Measurements from ENCODE around the gene PCA3. TPM values are rescaled to one million over a fixed set of nuclear protein-coding genes. Genes with fewer than 3 reads are reported as not detected.

The PCA3 gene
- total RNA-seq, 3 donors from 2014 or later (not counting 1 experiment from before 2014, with no cell fraction given), result 0.36 TPM; not detected in 2

DNA sequence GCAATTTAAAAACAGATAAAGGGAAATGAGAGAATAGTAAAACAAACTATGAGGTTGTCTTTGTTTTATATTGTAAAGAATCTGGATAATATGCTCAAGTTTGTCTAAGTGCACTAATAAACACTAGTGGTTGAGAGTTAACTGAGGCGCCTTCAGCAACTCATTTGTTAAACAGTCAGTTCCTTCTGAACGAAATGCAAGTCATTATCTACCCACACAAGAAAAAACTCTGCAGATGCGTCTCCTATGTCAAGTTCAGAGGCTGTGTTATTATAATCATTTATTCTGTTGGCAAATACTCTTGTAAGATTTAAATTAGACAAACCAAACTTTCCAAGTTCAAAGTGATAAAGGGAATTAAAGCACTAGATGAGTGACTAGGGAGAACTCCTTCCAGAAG lies 20.3 kb upstream of the PCA3 start:
- Mint-ChIP-seq H3K4me3 (no peak overlapping the region), H3K4me1 (no peaks in the 10 kb centered on the region), H3K36me3 (no peaks in the 10 kb centered on the region), H3K27ac (no peak overlapping the region), H3K27me3 (ENCODE audit: low read depth in 2 of 2) (peaks cover 12 to 31% of the 10 kb centered on the region in 2 donors), H3K9me3 (peaks cover 2 to 4% of the 10 kb centered on the region in 2 donors)
- WGBS (ENCODE audit: insufficient coverage), result no CpG with 5 or more reads among the region's 3 CpGs
- Histone ChIP-seq H3K4me1 (ENCODE audit: control insufficient read depth, insufficient read depth, low read length) (no peaks in the 10 kb centered on the region), H3K36me3 (ENCODE audit: control insufficient read depth, insufficient read depth, low read length) (no peaks in the 10 kb centered on the region), H3K27ac (ENCODE audit: low read length) (no peak overlapping the region), H3K4me3 (ENCODE audit: low read length) (no peak overlapping the region), H3K9me3 (ENCODE audit: control insufficient read depth, insufficient read depth, low read length) (no peaks in the 10 kb centered on the region), H3K27me3 (ENCODE audit: control insufficient read depth, insufficient read depth, low read length) (no peaks in the 10 kb centered on the region)
- TF ChIP-seq, protein P1, sequence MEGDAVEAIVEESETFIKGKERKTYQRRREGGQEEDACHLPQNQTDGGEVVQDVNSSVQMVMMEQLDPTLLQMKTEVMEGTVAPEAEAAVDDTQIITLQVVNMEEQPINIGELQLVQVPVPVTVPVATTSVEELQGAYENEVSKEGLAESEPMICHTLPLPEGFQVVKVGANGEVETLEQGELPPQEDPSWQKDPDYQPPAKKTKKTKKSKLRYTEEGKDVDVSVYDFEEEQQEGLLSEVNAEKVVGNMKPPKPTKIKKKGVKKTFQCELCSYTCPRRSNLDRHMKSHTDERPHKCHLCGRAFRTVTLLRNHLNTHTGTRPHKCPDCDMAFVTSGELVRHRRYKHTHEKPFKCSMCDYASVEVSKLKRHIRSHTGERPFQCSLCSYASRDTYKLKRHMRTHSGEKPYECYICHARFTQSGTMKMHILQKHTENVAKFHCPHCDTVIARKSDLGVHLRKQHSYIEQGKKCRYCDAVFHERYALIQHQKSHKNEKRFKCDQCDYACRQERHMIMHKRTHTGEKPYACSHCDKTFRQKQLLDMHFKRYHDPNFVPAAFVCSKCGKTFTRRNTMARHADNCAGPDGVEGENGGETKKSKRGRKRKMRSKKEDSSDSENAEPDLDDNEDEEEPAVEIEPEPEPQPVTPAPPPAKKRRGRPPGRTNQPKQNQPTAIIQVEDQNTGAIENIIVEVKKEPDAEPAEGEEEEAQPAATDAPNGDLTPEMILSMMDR (IDR thresholded peaks at IDR 0.05), result no peak
- ATAC-seq, result no peak
- no peak for DNase-seq
- intact Hi-C loops (cut with micrococcal nuclease), result no loop called here

DNA sequence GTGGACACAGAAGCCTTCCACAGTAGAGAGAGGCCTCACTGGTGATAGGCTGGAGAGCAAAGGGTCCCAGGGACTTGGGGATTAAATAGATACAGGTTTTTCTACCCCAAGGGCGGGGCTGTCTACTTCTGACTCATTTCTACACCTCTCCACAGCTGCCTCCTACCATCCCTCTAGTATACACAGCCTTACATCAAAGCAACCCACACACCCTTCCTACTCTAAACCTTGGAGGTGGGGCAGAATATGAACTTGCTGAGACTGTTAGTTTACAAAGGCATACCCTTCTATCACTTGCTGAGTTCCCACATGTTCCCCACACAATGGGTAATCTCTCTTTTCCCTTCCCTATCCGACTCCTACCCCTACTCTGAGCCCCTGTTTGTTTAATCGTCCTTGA lies 19.9 kb upstream of the PCA3 start:
- intact Hi-C loops (cut with micrococcal nuclease), result no loop called here
- TF ChIP-seq, protein P1 (IDR thresholded peaks at IDR 0.05), result no peak
- Histone ChIP-seq H3K4me1 (ENCODE audit: control insufficient read depth, insufficient read depth, low read length) (no peaks in the 10 kb centered on the region), H3K9me3 (ENCODE audit: control insufficient read depth, insufficient read depth, low read length) (no peaks in the 10 kb centered on the region), H3K27me3 (ENCODE audit: control insufficient read depth, insufficient read depth, low read length) (no peaks in the 10 kb centered on the region), H3K27ac (ENCODE audit: low read length) (no peak overlapping the region), H3K36me3 (ENCODE audit: control insufficient read depth, insufficient read depth, low read length) (no peaks in the 10 kb centered on the region), H3K4me3 (ENCODE audit: low read length) (no peak overlapping the region)
- DNase-seq, result no peak
- 85% methylated on average over 2 of the region's 3 CpGs for WGBS (ENCODE audit: insufficient coverage)
- no peaks in the 10 kb centered on the region for H3K4me1 Mint-ChIP-seq
- peaks cover 12 to 28% of the 10 kb centered on the region in 2 donors for H3K27me3 Mint-ChIP-seq (ENCODE audit: low read depth in 2 of 2)
- no peak for ATAC-seq
- no peak overlapping the region for H3K27ac Mint-ChIP-seq
- no peaks in the 10 kb centered on the region for H3K36me3 Mint-ChIP-seq
- H3K9me3 Mint-ChIP-seq, result peaks cover 2 to 4% of the 10 kb centered on the region in 2 donors
- no peak overlapping the region for H3K4me3 Mint-ChIP-seq

DNA sequence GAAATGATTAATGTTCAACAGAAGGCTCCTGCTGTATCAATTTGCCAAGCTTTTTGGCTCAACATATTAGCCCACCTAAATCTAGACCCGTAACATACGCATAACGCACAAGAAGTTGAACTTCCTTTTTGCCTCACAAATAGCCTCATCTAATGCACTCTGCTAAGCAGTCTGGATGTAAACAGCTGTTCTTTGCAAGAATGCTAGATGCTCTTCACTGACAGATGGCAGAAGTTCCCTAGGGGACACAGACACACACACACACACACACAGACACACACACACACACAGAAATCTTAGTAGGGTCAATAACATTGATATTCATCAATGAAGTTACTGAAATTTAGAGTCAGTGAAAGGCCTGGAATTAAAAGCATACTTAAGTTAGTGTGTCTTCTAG lies 13.2 kb upstream of the PCA3 start:
- TF ChIP-seq, protein P1 (IDR thresholded peaks at IDR 0.05), result no peak
- Mint-ChIP-seq H3K27me3 (ENCODE audit: low read depth in 2 of 2) (peaks cover 0 to 3% of the 10 kb centered on the region in 2 donors), H3K4me1 (no peaks in the 10 kb centered on the region), H3K4me3 (no peak overlapping the region), H3K36me3 (no peaks in the 10 kb centered on the region), H3K27ac (no peak overlapping the region), H3K9me3 (no peaks in the 10 kb centered on the region)
- intact Hi-C loops (cut with micrococcal nuclease), result no loop called here
- Histone ChIP-seq H3K36me3 (ENCODE audit: control insufficient read depth, insufficient read depth, low read length) (no peaks in the 10 kb centered on the region), H3K27ac (ENCODE audit: low read length) (no peak overlapping the region), H3K27me3 (ENCODE audit: control insufficient read depth, insufficient read depth, low read length) (no peaks in the 10 kb centered on the region), H3K9me3 (ENCODE audit: control insufficient read depth, insufficient read depth, low read length) (no peaks in the 10 kb centered on the region), H3K4me1 (ENCODE audit: control insufficient read depth, insufficient read depth, low read length) (no peaks in the 10 kb centered on the region), H3K4me3 (ENCODE audit: low read length) (no peak overlapping the region)
- ATAC-seq, result no peak
- no peak for DNase-seq
- 66% methylated on average over 3 of the region's 3 CpGs for WGBS (ENCODE audit: insufficient coverage)

DNA sequence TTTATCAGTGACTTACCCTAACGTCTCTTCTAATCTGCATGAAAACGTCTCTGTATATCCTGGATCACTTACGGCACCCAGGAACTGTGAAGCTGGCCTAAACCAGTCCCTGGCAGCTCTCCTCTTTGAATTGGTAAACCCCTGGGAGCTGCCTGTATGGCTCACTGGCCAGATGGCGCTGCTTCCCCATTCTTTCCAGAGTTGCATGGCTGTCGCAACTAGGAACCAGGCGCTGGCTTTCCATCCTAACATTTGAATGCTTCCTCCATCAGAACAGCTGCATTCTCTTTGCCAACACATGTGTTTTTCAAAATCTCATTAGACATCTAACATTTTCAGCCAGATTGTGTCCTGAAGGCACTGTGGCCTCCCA lies 8.0 kb upstream of the PCA3 start:
- Mint-ChIP-seq H3K4me3 (no peak overlapping the region), H3K27ac (no peak overlapping the region), H3K27me3 (ENCODE audit: low read depth in 2 of 2) (peaks cover 0 to 4% of the 10 kb centered on the region in 2 donors), H3K9me3 (no peaks in the 10 kb centered on the region), H3K36me3 (no peaks in the 10 kb centered on the region), H3K4me1 (no peaks in the 10 kb centered on the region)
- Histone ChIP-seq H3K4me1 (ENCODE audit: control insufficient read depth, insufficient read depth, low read length) (no peaks in the 10 kb centered on the region), H3K27ac (ENCODE audit: low read length) (no peak overlapping the region), H3K27me3 (ENCODE audit: control insufficient read depth, insufficient read depth, low read length) (no peaks in the 10 kb centered on the region), H3K9me3 (ENCODE audit: control insufficient read depth, insufficient read depth, low read length) (no peaks in the 10 kb centered on the region), H3K36me3 (ENCODE audit: control insufficient read depth, insufficient read depth, low read length) (no peaks in the 10 kb centered on the region), H3K4me3 (ENCODE audit: low read length) (no peak overlapping the region)
- WGBS (ENCODE audit: insufficient coverage), result 79% methylated on average over 6 of the region's 6 CpGs
- intact Hi-C loops (cut with micrococcal nuclease), result no loop called here
- TF ChIP-seq, protein P1 (IDR thresholded peaks at IDR 0.05), result no peak
- DNase-seq (no peak), ATAC-seq (no peak)

All from natural killer cell (primary cell).